Measurements from ENCODE around the gene NSG1.

DNA sequence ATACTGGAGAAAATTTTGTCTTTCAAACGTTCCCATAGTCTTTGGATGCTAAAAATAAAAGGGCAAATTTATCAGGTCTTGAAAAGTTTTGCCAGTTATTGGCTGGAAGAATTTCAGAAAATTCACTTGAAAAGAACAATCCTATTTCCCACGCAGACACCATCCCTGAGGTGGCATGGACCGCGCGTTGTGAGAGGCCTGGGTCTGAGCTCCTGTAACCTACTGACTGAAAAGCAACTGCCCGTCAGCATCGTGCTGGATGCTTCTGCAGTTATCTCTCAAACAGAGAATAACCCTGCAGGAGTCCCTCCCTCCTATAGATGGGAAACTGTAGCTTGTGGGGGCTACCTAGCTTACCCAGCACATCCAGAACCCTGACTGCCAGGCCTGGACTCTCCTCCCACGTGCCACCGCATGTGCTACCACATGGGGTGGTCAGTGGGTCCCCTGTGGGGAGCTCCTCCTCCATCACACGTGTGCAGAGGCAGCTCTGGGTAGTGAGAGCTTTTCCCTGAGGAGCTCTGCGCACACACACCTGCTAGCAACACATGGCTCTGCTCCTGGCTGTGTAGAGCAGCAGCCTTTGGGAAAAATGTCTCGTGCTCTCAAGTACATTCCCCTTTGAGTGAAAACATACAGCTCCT lies 36.1 kb downstream of the NSG1 start:
- TF ChIP-seq, protein P1, sequence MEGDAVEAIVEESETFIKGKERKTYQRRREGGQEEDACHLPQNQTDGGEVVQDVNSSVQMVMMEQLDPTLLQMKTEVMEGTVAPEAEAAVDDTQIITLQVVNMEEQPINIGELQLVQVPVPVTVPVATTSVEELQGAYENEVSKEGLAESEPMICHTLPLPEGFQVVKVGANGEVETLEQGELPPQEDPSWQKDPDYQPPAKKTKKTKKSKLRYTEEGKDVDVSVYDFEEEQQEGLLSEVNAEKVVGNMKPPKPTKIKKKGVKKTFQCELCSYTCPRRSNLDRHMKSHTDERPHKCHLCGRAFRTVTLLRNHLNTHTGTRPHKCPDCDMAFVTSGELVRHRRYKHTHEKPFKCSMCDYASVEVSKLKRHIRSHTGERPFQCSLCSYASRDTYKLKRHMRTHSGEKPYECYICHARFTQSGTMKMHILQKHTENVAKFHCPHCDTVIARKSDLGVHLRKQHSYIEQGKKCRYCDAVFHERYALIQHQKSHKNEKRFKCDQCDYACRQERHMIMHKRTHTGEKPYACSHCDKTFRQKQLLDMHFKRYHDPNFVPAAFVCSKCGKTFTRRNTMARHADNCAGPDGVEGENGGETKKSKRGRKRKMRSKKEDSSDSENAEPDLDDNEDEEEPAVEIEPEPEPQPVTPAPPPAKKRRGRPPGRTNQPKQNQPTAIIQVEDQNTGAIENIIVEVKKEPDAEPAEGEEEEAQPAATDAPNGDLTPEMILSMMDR (conservative IDR thresholded peaks at IDR 0.05): no peak
- TF ChIP-seq EZH2 (IDR thresholded peaks at IDR 0.05; ENCODE audit: low read depth): no peak
